Osteoblast (primary cell): ENCODE data around the gene PCED1B. TPM values are rescaled to one million over a fixed set of nuclear protein-coding genes. Genes with fewer than 3 reads are reported as not detected.

Experiments
- DNase-seq: peaks from one replicate; pipeline ENCODE4 v3.0.0; 2011; ENCODE audit warnings: low spot score, mixed read lengths; ENCODE audit not compliant: insufficient read length; ENCODE audit errors: missing footprints
- H2AFZ ChIP-seq: 2 replicates; pipeline ENCODE4 v1.6.0; 2011; ENCODE audit warnings: mild to moderate bottlenecking, low read length
- H3K27ac ChIP-seq: 2 replicates; pipeline ENCODE4 v1.5.1; 2011; ENCODE audit warnings: mild to moderate bottlenecking, low read depth, low read length, moderate library complexity
- H3K27me3 ChIP-seq: 2 replicates; pipeline ENCODE4 v1.6.0; 2012; ENCODE audit warnings: mild to moderate bottlenecking, control low read depth, inconsistent platforms, low read length, moderate library complexity; ENCODE audit not compliant: insufficient read depth
- H3K36me3 ChIP-seq: 2 replicates; pipeline ENCODE4 v1.5.1; 2011; ENCODE audit warnings: mild to moderate bottlenecking, low read length, control low read depth, moderate library complexity; ENCODE audit not compliant: insufficient read depth
- H3K4me1 ChIP-seq: 2 replicates; pipeline ENCODE4 v1.5.1; 2011; ENCODE audit warnings: mild to moderate bottlenecking, low read length, control low read depth, moderate library complexity; ENCODE audit not compliant: insufficient read depth
- H3K4me2 ChIP-seq: 2 replicates; pipeline ENCODE4 v1.6.0; 2011; ENCODE audit warnings: mild to moderate bottlenecking, low read length; ENCODE audit not compliant: insufficient read depth
- H3K4me3 ChIP-seq: fragments of 200-600 bp; sonication (generic); 3 replicates; pipeline ENCODE4 v1.5.1; 2012; ENCODE audit warnings: mild to moderate bottlenecking, low read length, inconsistent platforms; ENCODE audit not compliant: insufficient read depth
- H3K79me2 ChIP-seq: 2 replicates; pipeline ENCODE4 v1.6.0; 2012; ENCODE audit warnings: mild to moderate bottlenecking, low read length, control low read depth, inconsistent platforms; ENCODE audit not compliant: insufficient read depth
- H3K9me3 ChIP-seq: 2 replicates; pipeline ENCODE4 v1.5.1; 2011; ENCODE audit warnings: low read depth, low read length, control low read depth
- H4K20me1 ChIP-seq: 2 replicates; pipeline ENCODE4 v1.6.0; 2012; ENCODE audit warnings: mild to moderate bottlenecking, low read length, control low read depth; ENCODE audit not compliant: insufficient read depth
- small RNA-seq: library from RNA; depleted of rRNA; stranded (forward); fragments of <200 nt; gene quantifications from one replicate; pipeline ENCODE3, GENCODE V24; 2012
- total RNA-seq: library from RNA; depleted of rRNA; stranded (reverse); fragments of >200 nt; gene quantifications from 2 replicates; pipeline ENCODE4 v1.2.3, GENCODE V29; 2012
- TF ChIP-seq, protein P1 (sequence below): IDR thresholded peaks from 2 replicates; pipeline ENCODE4 v1.5.1; 2011; ENCODE audit warnings: mild to moderate bottlenecking, low read depth, low read length, moderate library complexity; ENCODE audit errors: extremely low read depth

Gene PCED1B
- total RNA-seq, 1 donor: 0.36 TPM

DNA sequence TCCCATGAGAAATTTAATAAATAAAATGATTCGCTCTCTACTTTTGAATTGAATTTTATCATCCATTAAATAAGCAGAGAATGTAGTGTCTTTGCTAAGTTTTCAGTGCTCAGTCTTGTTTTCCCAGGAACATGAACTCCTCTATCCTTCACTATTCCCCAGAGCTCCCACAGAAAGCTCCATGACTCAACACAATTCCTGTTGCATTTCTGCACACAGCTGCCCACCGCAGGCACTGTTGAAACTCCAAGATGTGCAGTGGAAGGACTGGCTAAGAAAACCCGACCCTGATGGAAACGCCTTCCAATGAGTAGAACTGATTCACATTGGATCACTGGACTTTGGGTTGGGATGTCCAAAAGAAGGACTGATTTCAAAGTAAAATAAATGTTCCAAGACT, 202.8 kb downstream of the PCED1B start:
- no peaks in the 10 kb centered on the region for H3K27me3 ChIP-seq
- peak; percentile 93 for DNase-seq
- no peak overlapping the region for H3K4me3 ChIP-seq
- H2AFZ ChIP-seq: peak overlapping the region; percentile 5
- H3K79me2 ChIP-seq: no peaks in the 10 kb centered on the region
- H3K36me3 ChIP-seq: no peaks in the 10 kb centered on the region
- H3K4me2 ChIP-seq: peak overlapping the region; percentile 68
- H3K9me3 ChIP-seq: no peaks in the 10 kb centered on the region
- H3K27ac ChIP-seq: peak overlapping the region; percentile 78
- peaks cover 40% of the 10 kb centered on the region for H3K4me1 ChIP-seq
- TF ChIP-seq, protein P1, sequence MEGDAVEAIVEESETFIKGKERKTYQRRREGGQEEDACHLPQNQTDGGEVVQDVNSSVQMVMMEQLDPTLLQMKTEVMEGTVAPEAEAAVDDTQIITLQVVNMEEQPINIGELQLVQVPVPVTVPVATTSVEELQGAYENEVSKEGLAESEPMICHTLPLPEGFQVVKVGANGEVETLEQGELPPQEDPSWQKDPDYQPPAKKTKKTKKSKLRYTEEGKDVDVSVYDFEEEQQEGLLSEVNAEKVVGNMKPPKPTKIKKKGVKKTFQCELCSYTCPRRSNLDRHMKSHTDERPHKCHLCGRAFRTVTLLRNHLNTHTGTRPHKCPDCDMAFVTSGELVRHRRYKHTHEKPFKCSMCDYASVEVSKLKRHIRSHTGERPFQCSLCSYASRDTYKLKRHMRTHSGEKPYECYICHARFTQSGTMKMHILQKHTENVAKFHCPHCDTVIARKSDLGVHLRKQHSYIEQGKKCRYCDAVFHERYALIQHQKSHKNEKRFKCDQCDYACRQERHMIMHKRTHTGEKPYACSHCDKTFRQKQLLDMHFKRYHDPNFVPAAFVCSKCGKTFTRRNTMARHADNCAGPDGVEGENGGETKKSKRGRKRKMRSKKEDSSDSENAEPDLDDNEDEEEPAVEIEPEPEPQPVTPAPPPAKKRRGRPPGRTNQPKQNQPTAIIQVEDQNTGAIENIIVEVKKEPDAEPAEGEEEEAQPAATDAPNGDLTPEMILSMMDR: no peak
- H4K20me1 ChIP-seq: no peaks in the 10 kb centered on the region

Small RNA genes within 50 kb of the gene (small RNA-seq; reads per million reads assigned to genes)
- not detected for gene MIR4698

Other genes starting within 250 kb of the PCED1B start
- 5.6 and 8.0 TPM in 2 replicates for gene AMIGO2, start 338 bp downstream of the PCED1B start, total RNA-seq